Measurements from ENCODE around the gene ZBTB45. TPM values are rescaled to one million over a fixed set of nuclear protein-coding genes. Genes with fewer than 3 reads are reported as not detected.

The ZBTB45 gene
- total RNA-seq, 1 donor, result 6.9 TPM

- TF ChIP-seq CTCF (IDR thresholded peaks at IDR 0.05; ENCODE audit: extremely low read depth, low read depth, low read length), result no peak
- H3K27ac ChIP-seq (ENCODE audit: low read depth, low read length), result peak overlapping the region; percentile 99
- H3K27me3 ChIP-seq (ENCODE audit: insufficient read depth, low read length), result peaks cover 6% of the 10 kb centered on the region
- H3K4me3 ChIP-seq (ENCODE audit: insufficient read depth, low read length), result peak overlapping the region; percentile 87
- peaks cover 16% of the 10 kb centered on the region for H3K36me3 ChIP-seq (ENCODE audit: insufficient read depth, low read length)
- H3K79me2 ChIP-seq (ENCODE audit: insufficient read depth, low read length), result peaks cover 40% of the 10 kb centered on the region
- H4K20me1 ChIP-seq (ENCODE audit: insufficient read depth, low read length), result peaks cover 12% of the 10 kb centered on the region
- H3K4me2 ChIP-seq (ENCODE audit: insufficient read depth, low read length), result peak overlapping the region; percentile 93
- no peaks in the 10 kb centered on the region for H3K9me3 ChIP-seq (ENCODE audit: low read depth, low read length)
- DNase-seq (ENCODE audit: insufficient read length, low spot score, missing footprints), result peak; percentile 100
- H3K4me1 ChIP-seq (ENCODE audit: insufficient read depth, low read length), result peaks cover 46% of the 10 kb centered on the region
- peak overlapping the region; percentile 92 for H2AFZ ChIP-seq (ENCODE audit: low read length)
Observed at GRCh38 chr19:58558623-58559274, 39.1 kb upstream of the ZBTB45 start.

DNA sequence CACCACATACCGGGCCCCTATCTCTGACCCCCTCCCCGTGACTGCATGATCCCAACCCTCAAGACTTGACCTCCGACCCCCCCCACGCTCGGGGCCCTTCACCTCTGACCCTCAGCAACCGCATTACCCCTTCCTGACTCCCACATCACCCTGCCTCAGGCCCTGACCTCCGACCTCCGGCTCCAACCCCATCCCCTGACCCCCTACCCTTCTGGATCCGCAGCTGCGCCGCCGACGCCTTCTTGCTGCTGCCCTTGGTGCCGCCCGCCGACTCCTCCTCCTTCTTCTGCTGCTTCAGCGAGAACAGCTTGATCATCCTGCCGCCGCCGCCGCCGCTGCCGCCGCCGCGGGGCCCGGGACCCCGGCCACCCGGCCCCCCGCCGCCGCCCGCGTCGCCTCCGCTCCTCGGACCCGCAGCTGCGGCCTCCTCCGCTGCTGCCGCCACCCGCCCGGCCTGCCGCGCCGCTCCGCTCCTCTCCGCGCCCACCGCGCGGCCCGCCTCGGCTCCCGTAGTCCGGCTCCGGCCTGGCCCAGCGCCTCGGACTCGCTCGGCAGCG lies 38.5 kb upstream of the ZBTB45 start, which contains the start of gene UBE2M:
Gene UBE2M, minus strand, starts transcription at position 546 of the 557 bp plus-strand sequence. Its CDS starts 230 bp downstream, at position 316.
- H2AFZ ChIP-seq (ENCODE audit: low read length), result peak within 1 kb of the TSS; percentile 92
- H3K27me3 ChIP-seq (ENCODE audit: insufficient read depth, low read length), result peaks cover 2% of the 10 kb centered on the region
- H3K27ac ChIP-seq (ENCODE audit: low read depth, low read length), result peak within 1 kb of the TSS; percentile 99
- H3K4me2 ChIP-seq (ENCODE audit: insufficient read depth, low read length), result peak within 1 kb of the TSS; percentile 97
- TF ChIP-seq CTCF (IDR thresholded peaks at IDR 0.05; ENCODE audit: extremely low read depth, low read depth, low read length), result no peak
- peaks cover 18% of the 10 kb centered on the region for H3K36me3 ChIP-seq (ENCODE audit: insufficient read depth, low read length)
- no peak for DNase-seq (ENCODE audit: insufficient read length, low spot score, missing footprints)
- no peaks in the 10 kb centered on the region for H3K9me3 ChIP-seq (ENCODE audit: low read depth, low read length)
- peaks cover 47% of the 10 kb centered on the region for H3K4me1 ChIP-seq (ENCODE audit: insufficient read depth, low read length)
- peaks cover 12% of the 10 kb centered on the region for H4K20me1 ChIP-seq (ENCODE audit: insufficient read depth, low read length)
- H3K4me3 ChIP-seq (ENCODE audit: insufficient read depth, low read length), result peak within 1 kb of the TSS; percentile 87
- H3K79me2 ChIP-seq (ENCODE audit: insufficient read depth, low read length), result peaks cover 45% of the 10 kb centered on the region

- Histone ChIP-seq H3K4me1 (ENCODE audit: insufficient read depth, low read length) (peaks cover 41% of the 10 kb centered on the region), H3K27ac (ENCODE audit: low read depth, low read length) (peak overlapping the region; percentile 83), H2AFZ (ENCODE audit: low read length) (no peak overlapping the region), H4K20me1 (ENCODE audit: insufficient read depth, low read length) (peaks cover 12% of the 10 kb centered on the region), H3K27me3 (ENCODE audit: insufficient read depth, low read length) (no peaks in the 10 kb centered on the region), H3K9me3 (ENCODE audit: low read depth, low read length) (no peaks in the 10 kb centered on the region), H3K36me3 (ENCODE audit: insufficient read depth, low read length) (peaks cover 23% of the 10 kb centered on the region), H3K4me3 (ENCODE audit: insufficient read depth, low read length) (peak overlapping the region; percentile 87), H3K79me2 (ENCODE audit: insufficient read depth, low read length) (peaks cover 51% of the 10 kb centered on the region), H3K4me2 (ENCODE audit: insufficient read depth, low read length) (peak overlapping the region; percentile 97)
- TF ChIP-seq CTCF (IDR thresholded peaks at IDR 0.05; ENCODE audit: extremely low read depth, low read depth, low read length), result no peak
- peak; percentile 78 for DNase-seq (ENCODE audit: insufficient read length, low spot score, missing footprints)
Observed at GRCh38 chr19:58557221-58558065, 37.8 kb upstream of the ZBTB45 start.
